Measurements from ENCODE around the gene PEX12.
"Not testable (repeated sequence)": the region's sequence is repeated elsewhere in the genome, so short reads cannot be mapped to it uniquely, and the experiment has no call there.

PEX12 gene

DNA sequence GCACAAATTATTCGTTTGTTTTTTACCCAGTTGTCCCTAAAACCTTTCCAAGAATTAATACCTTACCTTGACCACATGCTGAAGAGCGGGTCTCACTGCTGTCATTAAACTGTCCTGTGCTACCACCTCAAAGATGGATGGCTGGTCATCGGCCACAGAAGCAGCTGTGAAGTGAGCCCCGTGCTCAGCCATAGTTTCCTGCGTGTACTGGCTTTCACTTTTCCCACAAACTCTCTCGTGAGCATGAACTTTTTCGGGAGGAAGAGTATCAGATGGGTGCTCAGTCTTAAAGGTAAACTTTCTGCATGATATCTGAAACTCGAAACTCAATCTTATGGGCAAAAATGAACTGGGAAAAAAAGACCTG, 558 bp downstream of the PEX12 start:
- no peak for DNase-seq

DNA sequence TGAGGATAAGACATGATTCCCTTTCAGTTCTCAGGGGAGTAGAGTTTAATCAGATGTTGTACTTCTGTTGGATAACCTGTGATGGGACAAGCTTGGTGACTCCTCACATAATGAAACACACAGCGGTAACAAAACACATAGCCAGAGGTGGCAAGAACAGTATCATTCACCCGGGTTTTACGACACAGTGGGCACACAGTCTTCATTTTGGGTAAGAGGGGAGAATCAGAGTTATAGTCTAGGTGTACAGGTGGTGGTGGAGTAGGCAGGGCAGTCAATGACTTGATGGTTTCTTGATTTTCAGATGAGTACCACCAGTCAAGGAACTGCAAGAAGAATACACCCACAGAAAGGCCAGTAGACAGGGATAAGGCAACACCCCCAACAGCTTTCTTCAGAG, 2.6 kb downstream of the PEX12 start:
- no peak for DNase-seq

DNA sequence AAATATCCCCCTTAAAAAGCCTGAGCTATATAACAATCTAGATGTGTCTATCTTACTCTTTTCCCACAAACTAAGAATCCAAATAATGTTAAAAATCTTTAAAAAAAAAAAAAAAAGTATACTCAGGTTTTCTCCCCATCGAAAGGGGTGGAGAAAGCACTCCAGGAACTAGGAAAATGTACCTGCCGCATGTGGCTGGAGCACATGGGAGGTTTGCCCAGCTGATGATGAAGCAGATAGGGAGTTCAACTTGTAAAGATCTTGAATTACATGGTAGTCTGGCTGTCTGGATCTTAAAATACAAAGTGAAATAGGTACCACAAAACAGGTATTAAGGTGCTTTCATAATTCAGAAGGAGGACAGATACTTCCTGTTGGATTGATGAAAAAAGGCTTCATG, 9.0 kb downstream of the PEX12 start:
- no peak for DNase-seq

DNA sequence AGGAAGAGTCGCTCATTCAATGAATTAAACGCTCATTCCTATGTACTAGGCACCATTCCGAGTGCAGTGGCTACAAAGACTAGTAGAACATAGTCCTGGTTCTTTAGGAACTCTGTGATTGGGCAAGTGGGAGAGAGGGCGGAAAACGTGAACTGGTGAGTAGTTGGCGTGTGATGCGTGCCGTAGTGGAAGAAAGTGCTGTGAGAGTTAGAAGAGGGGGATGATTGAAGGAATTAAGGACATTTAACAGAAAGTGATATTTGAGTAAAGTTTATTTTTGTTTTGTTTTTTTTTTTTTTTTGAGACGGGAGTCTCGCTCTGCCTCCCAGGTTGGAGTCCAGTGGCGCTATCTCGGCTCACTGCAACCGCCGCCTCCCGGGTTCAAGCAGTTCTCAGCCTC, 9.8 kb downstream of the PEX12 start:
- no peak for DNase-seq

DNA sequence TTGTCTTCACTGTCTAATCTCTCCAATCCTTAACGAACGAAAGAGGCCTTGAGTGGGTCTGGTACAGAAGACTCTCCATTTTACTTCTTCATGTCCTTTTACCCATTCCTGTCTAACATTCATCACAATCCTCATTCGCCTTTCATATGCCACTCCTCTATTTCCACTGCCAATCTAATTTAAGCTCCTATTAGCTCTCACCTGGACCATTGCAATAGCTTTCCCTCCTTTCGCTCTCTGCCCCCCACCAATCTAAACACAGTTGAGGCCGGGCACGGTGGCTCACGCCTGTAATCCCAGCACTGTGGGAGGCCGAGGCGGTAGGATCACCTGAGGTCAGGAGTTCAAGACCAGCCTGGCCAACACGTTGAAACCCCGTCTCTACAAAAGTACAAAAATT, 11.4 kb downstream of the PEX12 start:
- no peak for DNase-seq

DNA sequence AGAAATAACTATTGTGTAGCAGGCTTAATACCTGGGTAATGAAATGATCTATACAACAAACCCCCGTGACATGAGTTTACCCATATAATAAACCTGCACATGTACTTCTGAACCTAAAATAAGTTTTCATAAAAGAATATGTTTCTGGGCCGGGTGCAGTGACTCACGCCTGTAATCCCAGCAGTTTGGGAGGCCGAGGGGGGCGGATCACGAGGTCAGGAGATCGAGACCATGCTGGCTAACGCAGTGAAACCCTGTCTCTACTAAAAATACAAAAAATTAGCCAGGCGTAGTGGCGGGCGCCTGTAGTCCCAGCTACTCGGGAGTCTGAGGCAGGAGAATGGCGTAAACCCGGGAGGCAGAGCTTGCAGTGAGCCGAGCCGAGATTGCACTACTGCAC, 15.2 kb downstream of the PEX12 start:
- DNase-seq = not testable (repeated sequence)

DNA sequence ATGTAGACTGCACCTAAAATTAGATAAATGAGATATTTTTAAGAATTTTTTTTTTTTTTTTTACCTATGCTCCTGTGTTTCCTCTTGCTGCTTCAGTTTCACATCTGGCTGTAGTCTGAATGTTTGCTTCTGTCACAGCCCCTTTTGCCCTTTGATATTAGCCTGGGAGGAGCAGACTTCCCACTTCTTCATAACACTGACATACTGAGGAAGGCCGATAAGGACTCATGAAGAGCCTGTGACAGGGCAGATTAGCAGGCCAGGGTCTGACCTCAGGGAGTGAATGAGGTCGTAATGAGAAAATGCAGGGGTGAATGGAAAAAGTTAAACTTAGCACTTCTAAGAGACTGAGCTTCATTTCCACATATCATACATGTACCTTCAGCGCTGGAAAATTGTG, 17.7 kb downstream of the PEX12 start, which contains the start of gene SLFN14:
Gene SLFN14 (minus strand): TSS at position 117 of the 400 bp plus-strand sequence. CDS start 2,757 bp downstream, outside the sequence.
- no peak for DNase-seq

DNA sequence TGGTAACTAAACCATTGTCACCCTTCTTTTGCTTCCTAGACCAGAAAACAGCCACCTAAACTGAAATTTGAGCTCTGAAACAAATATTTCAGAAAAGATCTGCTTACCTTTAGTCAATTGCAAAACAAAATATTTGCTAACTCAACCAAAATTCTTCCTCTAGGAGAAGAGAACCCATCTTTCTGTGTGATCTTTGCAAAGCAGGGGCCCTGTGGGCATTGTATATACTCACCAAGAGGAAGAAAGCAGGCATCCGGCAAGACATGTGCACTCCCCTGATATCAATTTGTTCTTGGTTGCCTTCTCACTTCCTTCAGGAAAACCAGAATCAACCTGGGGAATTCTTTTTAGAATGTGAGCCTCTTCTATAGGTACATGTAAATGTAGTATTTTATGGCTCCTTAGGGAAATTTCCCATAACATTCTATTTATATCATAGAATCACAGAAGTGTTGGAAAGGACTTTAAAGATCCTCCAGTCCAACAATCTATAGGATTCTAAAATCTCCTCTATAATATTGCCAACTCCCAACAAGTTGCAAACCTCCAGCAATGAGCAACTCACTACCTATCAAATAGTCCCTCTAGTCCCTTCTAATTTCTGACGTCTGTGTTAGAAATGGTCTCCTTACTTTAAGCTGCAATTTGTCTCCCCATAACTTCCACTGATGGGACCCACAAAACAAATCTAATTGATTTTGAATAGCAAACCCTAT, 18.7 kb downstream of the PEX12 start:
- DNase-seq = no peak

DNA sequence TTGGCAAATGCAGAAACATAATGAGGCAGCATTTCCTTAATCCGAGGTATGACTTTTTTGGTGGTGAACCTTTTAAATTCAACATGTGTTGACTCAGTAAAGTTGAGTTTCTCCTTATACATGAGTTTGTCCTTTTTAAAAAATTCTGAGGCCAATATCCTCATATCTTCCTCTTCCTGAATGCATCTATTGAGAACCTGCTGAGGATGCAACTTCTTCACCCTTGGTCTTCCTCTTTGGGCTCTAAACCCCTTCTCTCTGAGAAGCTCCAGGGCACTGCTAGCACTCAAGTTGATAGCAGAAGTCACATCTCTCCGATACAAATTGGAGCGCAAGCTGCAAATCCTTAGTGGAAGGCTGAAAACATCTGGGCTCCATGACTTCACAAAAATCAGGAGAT, 21.0 kb downstream of the PEX12 start:
- no peak for DNase-seq

DNA sequence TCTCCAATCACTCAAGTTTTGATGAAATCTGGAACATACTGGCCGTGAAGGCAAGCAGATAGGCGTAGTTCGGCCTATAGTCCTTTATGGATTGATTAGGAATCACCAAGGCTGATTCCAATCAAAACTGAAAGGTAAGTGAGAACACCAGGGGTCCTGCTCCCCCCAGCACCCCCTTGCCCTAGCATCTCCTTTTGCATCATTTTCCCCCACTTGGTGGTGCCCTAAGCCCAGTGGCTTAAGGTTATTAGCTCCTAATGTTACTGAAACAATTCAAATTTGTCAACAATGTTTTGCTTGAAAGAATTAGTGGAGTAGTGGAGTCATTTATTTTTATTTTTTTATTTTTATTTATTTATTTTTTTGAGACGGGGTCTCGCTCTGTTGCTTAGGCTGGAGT, 22.7 kb downstream of the PEX12 start:
- no peak for DNase-seq

DNA sequence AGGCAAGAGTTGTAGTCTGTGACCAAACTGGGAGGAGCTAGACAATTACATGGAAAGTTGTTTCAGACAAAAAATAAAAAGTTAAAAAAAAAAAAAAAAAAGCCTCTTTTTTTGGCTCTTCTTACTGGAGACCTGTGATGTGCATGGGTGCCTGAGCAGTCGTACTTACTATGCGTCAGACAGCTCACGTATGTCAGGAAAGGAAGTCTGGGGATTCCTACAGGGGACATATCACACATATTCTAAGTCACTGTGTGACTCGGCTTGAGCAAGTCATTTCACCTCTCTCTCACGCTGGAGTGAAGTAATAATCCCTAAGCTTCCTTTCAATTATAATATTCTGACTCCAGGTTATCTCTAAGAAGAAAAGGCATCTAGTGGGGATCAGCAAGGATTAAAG, 23.7 kb downstream of the PEX12 start:
- no peak for DNase-seq

DNA sequence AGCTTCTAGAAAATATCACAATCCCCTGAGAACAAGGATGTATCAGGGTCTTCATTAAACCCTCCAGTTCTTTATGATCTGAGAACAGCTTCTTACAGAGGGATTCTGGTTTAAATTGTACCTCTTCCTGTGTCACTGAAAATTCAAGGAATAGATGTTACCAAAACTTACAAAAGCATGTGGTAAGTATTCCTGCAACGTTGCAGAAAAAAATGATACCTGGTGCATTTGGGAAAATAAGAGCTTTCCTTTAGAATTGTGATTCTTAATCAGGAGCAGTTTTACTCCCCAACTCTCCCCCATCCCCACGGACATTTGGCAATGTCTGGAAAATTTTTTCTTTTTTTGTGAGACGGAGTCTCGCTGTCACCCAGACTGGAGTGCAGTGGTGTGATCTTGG, 25.1 kb downstream of the PEX12 start:
- DNase-seq = no peak

DNA sequence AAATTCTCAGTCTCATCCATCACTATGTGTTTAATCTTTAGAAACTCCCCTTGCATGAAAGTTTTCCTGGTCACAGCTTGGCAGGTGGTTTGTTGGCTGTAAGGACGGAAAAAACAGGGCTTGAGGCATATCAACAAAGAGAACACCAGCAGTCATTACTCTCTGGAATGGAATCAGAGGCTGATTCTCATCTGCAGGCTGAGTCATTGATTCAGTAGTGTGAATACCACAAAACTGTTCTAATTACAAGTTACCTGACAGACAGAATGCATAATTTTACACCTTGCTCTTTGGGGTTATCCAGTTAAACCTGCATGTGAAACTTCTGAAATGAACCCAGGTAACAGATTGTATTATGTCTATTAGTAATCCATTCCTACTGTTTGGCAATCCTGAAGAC, 29.4 kb downstream of the PEX12 start:
- DNase-seq = no peak

DNA sequence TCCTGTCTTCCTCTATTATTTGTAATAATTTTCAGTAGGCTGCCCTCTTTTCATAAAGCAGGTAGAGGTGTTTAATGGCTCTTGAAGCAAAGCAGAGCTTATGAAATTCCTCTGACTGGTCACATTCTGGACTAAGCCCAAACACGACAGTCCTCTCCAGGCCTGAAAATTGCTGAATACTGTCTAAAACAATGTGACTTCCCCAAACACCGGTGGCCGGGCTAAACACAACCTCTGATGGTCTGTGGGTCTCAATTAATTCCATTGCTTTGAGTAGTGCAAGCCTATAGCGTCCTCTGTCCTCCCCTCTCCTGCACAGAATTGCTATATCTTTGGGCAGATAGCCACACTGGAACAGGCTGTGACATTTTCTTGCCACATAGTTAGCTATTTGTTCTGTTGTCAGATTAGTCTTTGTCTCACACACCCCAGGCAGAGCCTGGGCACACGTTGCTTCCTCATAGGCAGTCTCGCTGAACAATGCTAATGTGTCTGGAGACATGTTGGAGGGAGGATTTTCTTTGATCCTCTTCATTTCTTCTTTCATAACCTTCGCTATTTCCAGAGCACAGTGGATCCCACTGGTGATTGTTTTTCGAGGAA, 30.1 kb downstream of the PEX12 start:
- DNase-seq = no peak

DNA sequence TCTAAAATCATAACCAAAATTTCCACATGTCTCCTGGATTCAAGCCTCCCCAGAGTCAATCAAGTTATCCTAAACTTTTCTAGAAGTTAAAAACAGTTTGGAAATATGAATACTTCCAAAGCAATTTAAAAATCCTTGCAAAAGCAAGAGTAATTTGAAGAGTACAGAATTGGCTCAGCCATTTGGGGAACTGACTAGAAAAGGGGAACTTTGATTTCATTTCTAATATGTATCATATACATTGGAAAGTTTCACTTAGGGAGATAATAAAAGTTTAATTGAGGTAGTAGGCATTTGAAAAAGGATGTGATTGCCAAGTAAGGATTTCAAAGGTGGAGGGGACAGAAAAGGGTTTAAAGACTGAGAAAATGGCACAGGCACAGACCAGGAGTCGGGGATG, 31.9 kb downstream of the PEX12 start:
- no peak for DNase-seq

DNA sequence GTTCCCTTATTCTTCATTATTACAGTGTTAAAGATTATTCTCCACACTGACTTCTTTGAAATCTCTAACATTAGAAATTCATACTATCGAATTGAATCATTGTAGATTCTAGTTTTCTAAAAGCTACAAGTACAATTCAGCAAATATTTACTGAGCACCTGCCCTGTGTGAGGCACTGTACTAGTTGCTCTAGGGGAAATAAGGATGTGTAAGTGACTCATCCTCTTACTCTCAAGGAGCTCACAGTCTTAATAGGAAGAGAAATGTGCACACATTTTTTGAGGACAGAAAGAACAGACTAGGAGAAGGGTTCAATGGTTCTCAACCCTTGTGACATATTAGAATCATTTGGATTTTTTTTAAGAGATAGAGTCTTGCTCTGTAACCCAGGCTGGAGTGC, 33.2 kb downstream of the PEX12 start:
- DNase-seq = no peak

DNA sequence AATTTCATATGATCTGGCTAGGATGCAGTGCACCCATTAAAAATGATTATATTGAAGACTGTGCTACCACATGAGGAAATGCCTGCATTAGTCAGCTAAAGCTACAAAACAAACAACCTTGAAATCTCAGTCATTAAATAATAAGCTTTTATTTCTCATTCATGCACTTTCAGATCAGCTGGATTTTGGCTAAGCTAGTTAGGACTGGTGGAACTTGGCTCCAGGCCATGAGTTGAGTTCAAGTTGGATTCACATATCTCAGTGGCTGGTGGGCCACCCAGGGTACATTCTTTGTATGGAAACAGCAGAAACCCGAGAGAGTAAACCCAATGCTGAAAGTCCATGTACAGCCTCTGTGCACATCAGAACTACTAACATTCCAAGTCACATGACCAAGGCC, 34.5 kb downstream of the PEX12 start:
- DNase-seq = no peak

DNA sequence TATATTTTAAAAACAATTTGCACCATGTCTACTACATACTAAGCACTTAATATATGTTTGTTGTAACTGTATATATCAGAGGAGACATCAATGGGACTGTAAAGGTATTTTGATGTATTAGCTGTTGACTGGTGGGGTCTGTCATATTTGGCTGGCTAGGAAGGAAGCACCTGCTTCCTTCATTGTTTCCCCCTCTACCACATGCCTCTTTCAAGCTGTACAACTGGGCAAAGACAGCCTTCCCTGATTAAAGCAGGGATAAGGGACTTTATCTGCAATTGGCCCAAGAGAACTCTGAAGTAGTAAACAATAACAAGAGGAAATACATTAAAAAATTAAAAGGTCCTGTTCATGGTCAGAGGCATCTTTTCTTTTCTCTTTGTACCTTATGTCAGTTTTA, 35.4 kb downstream of the PEX12 start:
- no peak for DNase-seq

DNA sequence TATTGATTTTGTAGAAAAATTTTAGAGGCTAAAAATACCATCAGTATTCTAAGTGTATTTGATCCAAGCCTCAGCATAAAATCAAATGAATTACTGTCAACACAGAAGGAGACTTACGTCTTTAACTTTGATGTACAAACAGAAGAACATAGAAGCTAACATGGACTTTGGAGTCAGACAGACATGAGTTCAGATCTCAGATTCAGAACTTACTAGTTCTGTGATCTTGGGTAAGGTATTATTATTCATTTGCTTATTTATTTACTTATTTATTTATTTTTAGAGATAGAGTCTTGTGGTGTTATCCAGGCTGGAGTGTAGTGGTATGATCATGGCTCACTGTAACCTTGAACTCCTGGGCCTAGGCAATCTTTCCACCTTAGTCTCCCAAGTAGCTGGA, 36.9 kb downstream of the PEX12 start:
- no peak for DNase-seq

DNA sequence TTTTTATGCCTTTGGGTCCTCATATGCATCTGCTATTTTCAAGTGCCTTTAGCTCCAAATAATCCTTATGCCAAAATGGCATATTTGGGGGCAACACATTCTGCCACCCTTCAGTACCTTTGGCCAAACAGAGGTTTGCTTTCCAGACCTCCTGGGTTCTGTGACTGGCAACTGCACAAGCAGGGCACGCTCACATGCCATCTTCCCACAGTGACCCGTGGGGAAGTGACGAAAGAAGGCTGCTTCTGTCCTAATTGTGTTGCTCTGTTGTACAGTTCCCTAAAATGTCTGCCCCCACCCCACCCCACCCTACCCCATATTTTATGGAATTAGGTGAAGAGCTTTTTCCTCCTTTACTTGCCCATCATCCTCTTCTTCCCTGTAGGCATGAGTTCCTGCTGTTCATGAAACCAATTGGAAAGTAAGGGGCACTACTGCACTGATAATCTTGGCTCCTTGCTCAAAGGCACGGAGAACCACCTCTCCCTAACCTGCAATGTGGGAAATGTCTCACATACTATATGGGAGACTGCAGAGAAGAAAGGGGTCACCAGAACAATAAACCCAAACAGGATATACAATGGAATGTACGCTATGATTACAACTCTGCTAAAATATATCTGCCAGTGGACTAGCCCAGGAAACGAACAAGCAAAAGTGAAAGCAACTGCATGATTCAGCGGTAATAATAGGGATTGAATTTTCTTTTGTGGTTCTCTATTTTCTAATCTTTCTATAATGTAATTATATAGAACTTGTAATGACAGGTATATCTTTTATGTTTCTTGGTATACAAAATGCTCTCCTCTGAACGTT, 37.6 kb downstream of the PEX12 start:
- no peak for DNase-seq

DNA sequence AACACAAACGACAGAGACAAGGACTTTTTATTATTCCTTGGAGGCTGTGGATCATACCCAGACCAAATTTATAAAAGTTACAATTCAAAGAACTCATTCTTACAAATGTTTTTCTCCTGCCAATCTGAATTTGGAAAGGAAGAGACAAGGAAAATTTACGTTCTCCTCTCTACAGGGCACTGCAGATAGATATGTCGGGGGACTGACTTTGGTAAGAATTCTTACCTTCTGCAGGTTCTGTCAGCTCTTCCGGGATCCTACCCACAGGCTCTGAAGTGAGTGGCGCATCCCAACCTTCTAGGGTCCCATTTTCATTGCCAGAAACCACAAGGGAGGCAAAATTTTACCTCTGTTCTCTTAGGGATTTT, 38.7 kb downstream of the PEX12 start:
- no peak for DNase-seq

DNA sequence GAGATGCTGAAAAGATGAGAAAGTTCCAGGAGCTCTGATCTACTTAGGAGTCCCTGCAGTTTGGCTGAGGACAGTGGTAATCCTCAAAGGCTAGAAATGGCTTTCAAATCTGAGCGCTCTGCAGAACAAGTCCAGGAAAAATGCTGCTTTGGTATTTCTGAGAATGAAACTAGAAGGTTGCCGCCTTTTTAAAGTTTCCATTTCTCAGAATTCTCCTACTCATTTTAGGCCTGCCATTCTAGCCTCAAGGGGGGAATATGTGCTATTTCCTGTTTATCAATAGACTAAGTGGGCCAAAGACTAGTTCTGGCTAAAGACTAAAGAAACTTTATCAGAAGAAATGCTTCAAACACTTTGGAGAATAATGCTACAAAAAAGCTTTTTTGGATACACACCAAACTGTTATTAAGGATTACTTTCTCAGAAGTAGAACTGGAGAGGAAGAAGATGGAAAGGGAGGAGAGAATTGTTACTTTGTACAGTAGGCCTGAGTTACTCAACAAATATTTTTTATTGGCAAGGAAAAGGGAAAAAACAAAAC, 40.7 kb downstream of the PEX12 start, which contains the start of gene SLFN12L:
Gene SLFN12L (minus strand): TSS at position 78 of the 541 bp plus-strand sequence. CDS start 15,314 bp downstream, outside the sequence.
- no peak for DNase-seq

DNA sequence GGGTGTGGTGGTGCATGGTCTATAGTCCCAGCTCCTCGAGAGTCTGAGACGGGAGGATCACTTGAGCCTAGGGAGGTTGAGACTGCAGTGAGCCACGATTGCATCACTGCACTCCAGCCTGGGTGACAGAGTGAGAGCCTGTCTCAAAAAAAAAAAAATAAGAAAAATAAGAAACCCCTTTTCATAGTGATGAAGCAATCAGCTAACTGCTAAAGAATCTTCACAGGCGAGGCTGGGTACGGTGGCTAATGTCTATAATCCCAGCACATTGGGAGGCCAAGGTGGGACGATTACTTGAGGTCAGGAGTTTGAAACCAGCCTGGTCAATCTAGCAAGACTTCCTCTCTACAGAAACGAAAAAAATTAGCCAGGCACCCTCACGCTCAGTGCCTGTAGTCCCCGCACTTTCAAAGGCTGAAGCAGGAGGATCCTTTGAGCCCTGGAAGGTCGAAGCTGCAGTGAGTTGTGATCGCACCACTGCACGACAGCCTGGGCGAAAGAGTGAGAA, 41.7 kb downstream of the PEX12 start:
- DNase-seq = no peak

DNA sequence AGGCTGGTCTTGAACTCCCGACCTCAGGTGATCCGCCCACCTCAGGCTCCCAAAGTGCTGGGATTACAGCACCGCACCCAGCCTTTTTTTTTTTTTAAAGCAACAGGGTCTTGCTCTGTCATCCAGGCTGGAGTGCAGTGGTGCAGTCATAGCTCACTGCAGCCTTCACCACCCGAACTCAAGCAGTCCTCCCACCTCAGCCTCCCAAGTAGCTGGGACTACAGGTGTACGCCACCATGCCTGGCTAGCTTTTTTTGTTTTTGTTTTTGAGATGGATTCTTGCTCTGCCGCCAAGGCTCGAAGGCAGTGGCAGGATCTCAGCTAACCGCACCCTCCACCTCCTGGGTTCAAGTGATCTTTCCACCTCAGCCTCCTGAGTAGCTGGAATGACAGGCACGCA, 43.0 kb downstream of the PEX12 start:
- DNase-seq = not testable (repeated sequence)

Measured in NCI-H1092 (cell line).